ENCODE results near the gene UBE2Q2. TPM values are rescaled to one million over a fixed set of nuclear protein-coding genes. Genes with fewer than 3 reads are reported as not detected.
"Not testable (repeated sequence)": the region's sequence is repeated elsewhere in the genome, so short reads cannot be mapped to it uniquely, and the experiment has no call there.

The UBE2Q2 gene
- polyA plus RNA-seq, 1 donor from 2014 or later, result 83.8 TPM

GRCh38 chr15:75868019-75868418 is 24.8 kb downstream of the UBE2Q2 start:
- Histone ChIP-seq H3F3A (ENCODE audit: insufficient read depth, low read length, poor library complexity, severe bottlenecking) (no peaks in the 10 kb centered on the region), H3K4me3 (ENCODE audit: low read length) (no peak overlapping the region), H3K79me2 (replicated peaks; ENCODE audit: insufficient read depth, low read length) (no peaks in the 10 kb centered on the region), H3K36me3 (ENCODE audit: insufficient read depth, low read length) (no peaks in the 10 kb centered on the region), H3K9ac (ENCODE audit: low read length) (no peak overlapping the region), H3K4me2 (ENCODE audit: low read length) (no peak overlapping the region), H3K9me2 (ENCODE audit: insufficient read depth, low read length) (no peaks in the 10 kb centered on the region), H3K27ac (ENCODE audit: low read length) (no peak overlapping the region), H3K27me3 (ENCODE audit: insufficient read depth, low read depth, low read length) (no peaks in the 10 kb centered on the region), H3K9me3 (ENCODE audit: low read length) (no peaks in the 10 kb centered on the region), H2AFZ (ENCODE audit: low read depth, low read length) (no peak overlapping the region), H4K20me1 (ENCODE audit: insufficient read depth) (no peaks in the 10 kb centered on the region)
- TF ChIP-seq SMC3 (conservative IDR thresholded peaks at IDR 0.05; ENCODE audit: poor library complexity) (no peak), REST (IDR thresholded peaks at IDR 0.05; ENCODE audit: borderline replicate concordance) (no peak), CTCF (IDR thresholded peaks at IDR 0.05; ENCODE audit: poor library complexity, severe bottlenecking) (no peak), POLR2AphosphoS5 (IDR thresholded peaks at IDR 0.05) (no peak), TAF1 (IDR thresholded peaks at IDR 0.05; ENCODE audit: low read depth) (no peak), EP300 (conservative IDR thresholded peaks at IDR 0.05; ENCODE audit: poor library complexity, severe bottlenecking) (no peak), RAD21 (conservative IDR thresholded peaks at IDR 0.05) (no peak), MXI1 (conservative IDR thresholded peaks at IDR 0.05; ENCODE audit: poor library complexity, severe bottlenecking) (no peak), EZH2 (IDR thresholded peaks at IDR 0.05; ENCODE audit: borderline replicate concordance, insufficient read depth, low read length, poor library complexity, severe bottlenecking) (no peak)

- no peaks in the 10 kb centered on the region for H3K27me3 ChIP-seq (ENCODE audit: insufficient read depth, low read depth, low read length)
- H3K79me2 ChIP-seq (replicated peaks; ENCODE audit: insufficient read depth, low read length), result no peaks in the 10 kb centered on the region
- H3K9me2 ChIP-seq (ENCODE audit: insufficient read depth, low read length), result no peaks in the 10 kb centered on the region
- H3K9ac ChIP-seq (ENCODE audit: low read length), result no peak overlapping the region
- no peaks in the 10 kb centered on the region for H4K20me1 ChIP-seq (ENCODE audit: insufficient read depth)
- TF ChIP-seq MXI1 (conservative IDR thresholded peaks at IDR 0.05; ENCODE audit: poor library complexity, severe bottlenecking) (no peak), CTCF (IDR thresholded peaks at IDR 0.05; ENCODE audit: poor library complexity, severe bottlenecking) (no peak), RAD21 (conservative IDR thresholded peaks at IDR 0.05) (no peak), TAF1 (IDR thresholded peaks at IDR 0.05; ENCODE audit: low read depth) (no peak), POLR2AphosphoS5 (IDR thresholded peaks at IDR 0.05) (no peak), SMC3 (conservative IDR thresholded peaks at IDR 0.05; ENCODE audit: poor library complexity) (no peak), EZH2 (IDR thresholded peaks at IDR 0.05; ENCODE audit: borderline replicate concordance, insufficient read depth, low read length, poor library complexity, severe bottlenecking) (no peak), REST (IDR thresholded peaks at IDR 0.05; ENCODE audit: borderline replicate concordance) (no peak), EP300 (conservative IDR thresholded peaks at IDR 0.05; ENCODE audit: poor library complexity, severe bottlenecking) (no peak)
- H3K4me2 ChIP-seq (ENCODE audit: low read length), result no peak overlapping the region
- no peaks in the 10 kb centered on the region for H3K9me3 ChIP-seq (ENCODE audit: low read length)
- H3K27ac ChIP-seq (ENCODE audit: low read length), result no peak overlapping the region
- no peak overlapping the region for H2AFZ ChIP-seq (ENCODE audit: low read depth, low read length)
- H3F3A ChIP-seq (ENCODE audit: insufficient read depth, low read length, poor library complexity, severe bottlenecking), result no peaks in the 10 kb centered on the region
- no peak overlapping the region for H3K4me3 ChIP-seq (ENCODE audit: low read length)
- H3K36me3 ChIP-seq (ENCODE audit: insufficient read depth, low read length), result peaks cover 4% of the 10 kb centered on the region
Observed at GRCh38 chr15:75869446-75869845, 26.2 kb downstream of the UBE2Q2 start.

- H3F3A ChIP-seq (ENCODE audit: insufficient read depth, low read length, poor library complexity, severe bottlenecking); H3K36me3 ChIP-seq (ENCODE audit: insufficient read depth, low read length); H3K9me2 ChIP-seq (ENCODE audit: insufficient read depth, low read length); H2AFZ ChIP-seq (ENCODE audit: low read depth, low read length); H3K4me2 ChIP-seq (ENCODE audit: low read length); H3K9ac ChIP-seq (ENCODE audit: low read length); H3K27ac ChIP-seq (ENCODE audit: low read length); H4K20me1 ChIP-seq (ENCODE audit: insufficient read depth); H3K27me3 ChIP-seq (ENCODE audit: insufficient read depth, low read depth, low read length); H3K4me3 ChIP-seq (ENCODE audit: low read length); H3K79me2 ChIP-seq (replicated peaks; ENCODE audit: insufficient read depth, low read length); H3K9me3 ChIP-seq (ENCODE audit: low read length): not testable (repeated sequence)
Observed at GRCh38 chr15:75871589-75871988, 28.3 kb downstream of the UBE2Q2 start.
